Ishikawa (cell line): ENCODE measurements around the gene TMEM11.

Experiments
- CEBPB ChIP-seq: IDR thresholded peaks from 2 replicates; pipeline ENCODE4 v1.6.1; 2012
- CREB1 ChIP-seq: IDR thresholded peaks from 2 replicates; pipeline ENCODE4 v1.6.1; 2012; ENCODE audit warnings: low read depth
- EGR1 ChIP-seq: IDR thresholded peaks from 2 replicates; pipeline ENCODE4 v1.6.1; 2012
- NFIC ChIP-seq: IDR thresholded peaks from 2 replicates; pipeline ENCODE4 v1.6.1; 2012
- TAF1 ChIP-seq: IDR thresholded peaks from 2 replicates; pipeline ENCODE4 v1.6.1; 2012; ENCODE audit warnings: low read depth, mild to moderate bottlenecking
- TCF12 ChIP-seq: IDR thresholded peaks from 2 replicates; pipeline ENCODE4 v1.6.1; 2012; ENCODE audit warnings: low read depth
- TEAD4 ChIP-seq: IDR thresholded peaks from 2 replicates; pipeline ENCODE4 v1.6.1; 2012
- YY1 ChIP-seq: IDR thresholded peaks from 2 replicates; pipeline ENCODE4 v1.6.1; 2012; ENCODE audit warnings: low read depth
- TF ChIP-seq, protein P1 (sequence below): IDR thresholded peaks from 2 replicates; pipeline ENCODE4 v1.6.1; 2012; ENCODE audit warnings: low read depth, mild to moderate bottlenecking

DNA sequence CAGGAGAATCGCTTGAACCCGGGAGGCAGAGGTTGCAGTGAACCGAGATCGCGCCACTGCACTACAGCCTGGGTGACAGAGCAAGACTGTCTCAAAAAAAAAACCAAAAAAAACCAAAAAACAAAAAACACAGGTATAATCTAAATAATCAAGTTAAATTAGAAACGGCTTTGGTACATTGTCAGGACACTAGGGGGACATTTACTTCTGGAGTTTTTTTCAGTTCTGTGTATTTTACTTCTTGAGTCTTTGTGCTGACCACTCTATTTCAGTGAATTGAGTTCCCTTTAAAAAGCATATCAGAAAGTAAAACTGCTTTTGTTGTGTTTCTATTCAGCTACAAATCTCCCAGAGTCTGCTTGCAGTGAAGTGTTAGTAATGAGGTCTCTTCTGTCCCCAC, 50.9 kb downstream of the TMEM11 start:
- no peak for TF ChIP-seq NFIC
- TF ChIP-seq TEAD4: no peak
- no peak for TF ChIP-seq CREB1
- no peak for TF ChIP-seq YY1
- TF ChIP-seq, protein P1, sequence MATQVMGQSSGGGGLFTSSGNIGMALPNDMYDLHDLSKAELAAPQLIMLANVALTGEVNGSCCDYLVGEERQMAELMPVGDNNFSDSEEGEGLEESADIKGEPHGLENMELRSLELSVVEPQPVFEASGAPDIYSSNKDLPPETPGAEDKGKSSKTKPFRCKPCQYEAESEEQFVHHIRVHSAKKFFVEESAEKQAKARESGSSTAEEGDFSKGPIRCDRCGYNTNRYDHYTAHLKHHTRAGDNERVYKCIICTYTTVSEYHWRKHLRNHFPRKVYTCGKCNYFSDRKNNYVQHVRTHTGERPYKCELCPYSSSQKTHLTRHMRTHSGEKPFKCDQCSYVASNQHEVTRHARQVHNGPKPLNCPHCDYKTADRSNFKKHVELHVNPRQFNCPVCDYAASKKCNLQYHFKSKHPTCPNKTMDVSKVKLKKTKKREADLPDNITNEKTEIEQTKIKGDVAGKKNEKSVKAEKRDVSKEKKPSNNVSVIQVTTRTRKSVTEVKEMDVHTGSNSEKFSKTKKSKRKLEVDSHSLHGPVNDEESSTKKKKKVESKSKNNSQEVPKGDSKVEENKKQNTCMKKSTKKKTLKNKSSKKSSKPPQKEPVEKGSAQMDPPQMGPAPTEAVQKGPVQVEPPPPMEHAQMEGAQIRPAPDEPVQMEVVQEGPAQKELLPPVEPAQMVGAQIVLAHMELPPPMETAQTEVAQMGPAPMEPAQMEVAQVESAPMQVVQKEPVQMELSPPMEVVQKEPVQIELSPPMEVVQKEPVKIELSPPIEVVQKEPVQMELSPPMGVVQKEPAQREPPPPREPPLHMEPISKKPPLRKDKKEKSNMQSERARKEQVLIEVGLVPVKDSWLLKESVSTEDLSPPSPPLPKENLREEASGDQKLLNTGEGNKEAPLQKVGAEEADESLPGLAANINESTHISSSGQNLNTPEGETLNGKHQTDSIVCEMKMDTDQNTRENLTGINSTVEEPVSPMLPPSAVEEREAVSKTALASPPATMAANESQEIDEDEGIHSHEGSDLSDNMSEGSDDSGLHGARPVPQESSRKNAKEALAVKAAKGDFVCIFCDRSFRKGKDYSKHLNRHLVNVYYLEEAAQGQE: no peak
- TF ChIP-seq CEBPB: no peak
- TF ChIP-seq EGR1: no peak
- no peak for TF ChIP-seq TCF12
- no peak for TF ChIP-seq TAF1
